Ectodermal cell (in vitro differentiated cells): ENCODE data around the gene TSACC.
"Not testable (repeated sequence)": the region's sequence is repeated elsewhere in the genome, so short reads cannot be mapped to it uniquely, and the experiment has no call there.

Experiments
- H3K27ac ChIP-seq: 2 replicates; pipeline ENCODE4 v1.7.0; 2013; ENCODE audit warnings: mild to moderate bottlenecking, low read depth, low read length; ENCODE audit not compliant: insufficient read depth, poor library complexity, severe bottlenecking
- H3K27me3 ChIP-seq: 2 replicates; pipeline ENCODE4 v1.7.0; 2013; ENCODE audit warnings: mild to moderate bottlenecking, low read length; ENCODE audit not compliant: insufficient read depth, control insufficient read depth, poor library complexity, severe bottlenecking
- H3K36me3 ChIP-seq: one replicate; pipeline ENCODE4 v1.7.0; 2013; ENCODE audit warnings: low read length; ENCODE audit not compliant: control insufficient read depth, insufficient read depth
- H3K4me1 ChIP-seq: one replicate; pipeline ENCODE4 v1.7.0; 2013; ENCODE audit warnings: low read length; ENCODE audit not compliant: control insufficient read depth, insufficient read depth
- H3K4me3 ChIP-seq: 2 replicates; pipeline ENCODE4 v1.7.0; 2013; ENCODE audit warnings: low read depth, low read length, control low read depth; ENCODE audit not compliant: insufficient read depth
- H3K9me3 ChIP-seq: 2 replicates; pipeline ENCODE4 v1.7.0; 2013; ENCODE audit warnings: mild to moderate bottlenecking, low read length, moderate library complexity; ENCODE audit not compliant: control insufficient read depth
- WGBS, 2 experiments: methylation state at CpG; one replicate each; pipeline ENCODE4 v1.1.7; 2013; ENCODE audit warnings: missing lambda C conversion rate in 2 of 2; 5-methylcytosine and 5-hydroxymethylcytosine counted together

The TSACC gene

GRCh38 chr1:156308078-156308477 lies 30.2 kb upstream of the TSACC start:
- no peaks in the 10 kb centered on the region for H3K4me1 ChIP-seq
- no peak overlapping the region for H3K4me3 ChIP-seq
- H3K9me3 ChIP-seq = no peaks in the 10 kb centered on the region
- peaks cover 50% of the 10 kb centered on the region for H3K36me3 ChIP-seq
- no peak overlapping the region for H3K27ac ChIP-seq
- no peaks in the 10 kb centered on the region for H3K27me3 ChIP-seq

DNA sequence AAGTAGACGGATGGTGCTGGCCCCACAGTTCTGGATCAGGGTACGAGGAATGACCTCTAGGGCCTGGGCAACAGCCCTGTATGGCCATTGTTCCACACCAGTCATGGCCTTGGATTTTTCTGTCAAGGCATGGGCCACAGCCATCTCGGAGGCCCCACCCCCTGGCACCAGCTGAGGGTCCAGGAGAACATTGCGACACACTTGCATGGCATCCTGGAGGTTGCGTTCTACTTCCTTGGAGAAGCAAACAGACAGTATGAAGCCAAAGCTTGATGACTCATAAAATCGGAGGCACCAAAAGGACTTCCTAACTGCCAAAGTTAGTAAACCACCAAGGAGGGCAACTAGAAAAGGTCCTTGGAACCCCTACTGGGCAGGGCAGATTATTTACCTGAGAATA lies 27.4 kb upstream of the TSACC start:
- H3K27me3 ChIP-seq = no peaks in the 10 kb centered on the region
- no peak overlapping the region for H3K27ac ChIP-seq
- H3K36me3 ChIP-seq = peaks cover 65% of the 10 kb centered on the region
- 94 to 96% methylated on average over 6 of the region's 6 CpGs for WGBS, 2 experiments
- no peak overlapping the region for H3K4me3 ChIP-seq
- no peaks in the 10 kb centered on the region for H3K4me1 ChIP-seq
- no peaks in the 10 kb centered on the region for H3K9me3 ChIP-seq

GRCh38 chr1:156316909-156317308 lies 21.4 kb upstream of the TSACC start:
- H3K4me3 ChIP-seq = no peak overlapping the region
- H3K27ac ChIP-seq = no peak overlapping the region
- H3K36me3 ChIP-seq = peaks cover 80% of the 10 kb centered on the region
- H3K4me1 ChIP-seq = no peaks in the 10 kb centered on the region
- no peaks in the 10 kb centered on the region for H3K9me3 ChIP-seq
- no peaks in the 10 kb centered on the region for H3K27me3 ChIP-seq
- 94% methylated on average over 7 of the region's 7 CpGs for WGBS, 2 experiments

DNA sequence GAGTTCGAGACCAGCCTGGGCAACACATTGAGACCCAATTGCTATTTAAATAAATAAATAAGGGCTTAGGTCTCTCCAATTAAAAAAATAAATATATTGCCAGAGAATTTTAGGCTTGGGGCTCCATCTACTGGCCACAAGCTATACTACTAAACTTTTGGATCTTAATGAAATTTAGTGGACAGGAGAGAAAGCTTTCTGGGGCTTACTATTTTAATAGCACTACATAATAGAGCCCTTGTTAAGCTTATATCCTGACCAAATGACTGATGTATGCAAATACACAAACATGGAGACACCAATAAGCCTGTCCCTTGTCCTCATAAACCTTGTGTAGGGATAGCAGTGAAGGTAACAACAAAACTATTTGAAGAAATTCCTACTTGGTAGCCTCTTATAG lies 18.7 kb upstream of the TSACC start:
- no peak overlapping the region for H3K4me3 ChIP-seq
- H3K36me3 ChIP-seq = peaks cover 83% of the 10 kb centered on the region
- no peaks in the 10 kb centered on the region for H3K4me1 ChIP-seq
- WGBS, 2 experiments = 100% methylated on average over 1 of the region's 1 CpG; no CpG with 5 or more reads in 1 of the 2 experiments
- H3K27me3 ChIP-seq = no peaks in the 10 kb centered on the region
- H3K27ac ChIP-seq = no peak overlapping the region
- H3K9me3 ChIP-seq = no peaks in the 10 kb centered on the region

DNA sequence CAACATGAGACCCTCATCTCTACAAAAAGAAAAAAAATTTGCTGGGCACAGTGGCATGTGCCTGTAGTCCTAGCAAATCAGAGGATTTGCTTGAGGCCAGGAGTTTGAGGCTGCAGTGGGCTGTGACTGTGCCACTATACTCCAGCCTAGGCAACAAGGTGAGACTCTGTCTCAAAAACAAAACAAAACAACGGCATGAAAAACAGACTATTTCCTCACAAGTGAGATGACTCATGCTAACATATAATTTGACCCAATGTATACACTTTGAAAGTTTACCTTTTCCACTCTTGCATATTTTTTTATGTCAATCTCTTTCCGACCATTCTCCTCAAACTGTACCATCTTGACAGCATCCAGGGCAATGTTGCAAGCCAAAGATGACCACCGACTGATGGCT lies 17.8 kb upstream of the TSACC start:
- H3K4me1 ChIP-seq = no peaks in the 10 kb centered on the region
- no peak overlapping the region for H3K27ac ChIP-seq
- peaks cover 86% of the 10 kb centered on the region for H3K36me3 ChIP-seq
- H3K9me3 ChIP-seq = no peaks in the 10 kb centered on the region
- no peak overlapping the region for H3K4me3 ChIP-seq
- H3K27me3 ChIP-seq = no peaks in the 10 kb centered on the region
- 94 to 95% methylated on average over 3 of the region's 3 CpGs for WGBS, 2 experiments

- H3K27ac ChIP-seq, H3K9me3 ChIP-seq, H3K4me1 ChIP-seq, H3K27me3 ChIP-seq, H3K4me3 ChIP-seq: not testable (repeated sequence)
- peaks cover 62% of the 10 kb centered on the region for H3K36me3 ChIP-seq
- 96 to 97% methylated on average over 8 to 9 of the region's 9 CpGs for WGBS, 2 experiments
Measured at GRCh38 chr1:156323179-156323578, 15.1 kb upstream of the TSACC start.

DNA sequence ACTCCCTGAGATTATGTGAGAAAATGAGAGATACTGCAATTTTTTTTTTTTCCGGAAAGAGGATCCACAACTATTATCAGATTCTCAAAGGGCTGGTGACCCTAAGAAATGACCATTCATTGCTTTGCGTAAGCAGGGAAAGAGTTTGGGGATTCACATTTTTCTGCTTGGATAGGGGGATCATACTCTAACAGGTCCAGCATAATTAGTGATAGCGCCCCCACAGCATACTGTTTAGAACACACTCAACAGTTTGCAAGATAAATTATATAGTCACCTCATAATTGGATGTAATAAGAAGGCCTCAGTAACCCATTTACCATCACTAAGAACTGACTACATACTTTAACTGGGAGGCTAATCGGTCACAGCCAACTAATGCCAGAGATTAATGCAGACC lies 2.1 kb upstream of the TSACC start:
- peaks cover 26% of the 10 kb centered on the region for H3K36me3 ChIP-seq
- H3K9me3 ChIP-seq = no peaks in the 10 kb centered on the region
- no peaks in the 10 kb centered on the region for H3K27me3 ChIP-seq
- H3K4me1 ChIP-seq = peaks cover 9% of the 10 kb centered on the region
- peak overlapping the region; percentile 78 for H3K4me3 ChIP-seq
- 85 to 93% methylated on average over 3 to 4 of the region's 4 CpGs for WGBS, 2 experiments
- no peak overlapping the region for H3K27ac ChIP-seq

- no peaks in the 10 kb centered on the region for H3K9me3 ChIP-seq
- WGBS, 2 experiments = 29 to 30% methylated on average over 34 of the region's 34 CpGs
- H3K36me3 ChIP-seq = peaks cover 23% of the 10 kb centered on the region
- no peak overlapping the region for H3K27ac ChIP-seq
- H3K4me1 ChIP-seq = peaks cover 9% of the 10 kb centered on the region
- H3K4me3 ChIP-seq = peak overlapping the region; percentile 78
- H3K27me3 ChIP-seq = no peaks in the 10 kb centered on the region
Measured at GRCh38 chr1:156337052-156337887, 1.1 kb upstream of the TSACC start.

DNA sequence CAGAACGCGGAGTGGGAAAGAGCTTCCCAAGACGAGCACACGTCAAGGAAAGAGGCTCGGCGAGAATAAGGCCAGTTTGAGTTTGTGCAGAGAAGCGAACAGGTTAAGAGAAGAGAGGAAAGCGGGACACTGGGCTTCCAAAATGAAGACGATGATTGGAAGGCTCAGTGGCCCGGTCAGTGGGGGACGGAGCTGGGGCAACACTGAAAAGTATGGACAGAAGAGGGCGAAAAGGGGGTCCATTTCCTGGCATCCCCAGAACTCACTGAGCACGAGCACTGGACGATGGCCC lies 492 bp upstream of the TSACC start:
- Histone ChIP-seq H3K4me1 (peaks cover 9% of the 10 kb centered on the region), H3K27me3 (no peaks in the 10 kb centered on the region), H3K27ac (no peak overlapping the region), H3K36me3 (peaks cover 18% of the 10 kb centered on the region), H3K4me3 (peak overlapping the region; percentile 78), H3K9me3 (no peaks in the 10 kb centered on the region)
- 1% methylated on average over 14 of the region's 14 CpGs for WGBS, 2 experiments

DNA sequence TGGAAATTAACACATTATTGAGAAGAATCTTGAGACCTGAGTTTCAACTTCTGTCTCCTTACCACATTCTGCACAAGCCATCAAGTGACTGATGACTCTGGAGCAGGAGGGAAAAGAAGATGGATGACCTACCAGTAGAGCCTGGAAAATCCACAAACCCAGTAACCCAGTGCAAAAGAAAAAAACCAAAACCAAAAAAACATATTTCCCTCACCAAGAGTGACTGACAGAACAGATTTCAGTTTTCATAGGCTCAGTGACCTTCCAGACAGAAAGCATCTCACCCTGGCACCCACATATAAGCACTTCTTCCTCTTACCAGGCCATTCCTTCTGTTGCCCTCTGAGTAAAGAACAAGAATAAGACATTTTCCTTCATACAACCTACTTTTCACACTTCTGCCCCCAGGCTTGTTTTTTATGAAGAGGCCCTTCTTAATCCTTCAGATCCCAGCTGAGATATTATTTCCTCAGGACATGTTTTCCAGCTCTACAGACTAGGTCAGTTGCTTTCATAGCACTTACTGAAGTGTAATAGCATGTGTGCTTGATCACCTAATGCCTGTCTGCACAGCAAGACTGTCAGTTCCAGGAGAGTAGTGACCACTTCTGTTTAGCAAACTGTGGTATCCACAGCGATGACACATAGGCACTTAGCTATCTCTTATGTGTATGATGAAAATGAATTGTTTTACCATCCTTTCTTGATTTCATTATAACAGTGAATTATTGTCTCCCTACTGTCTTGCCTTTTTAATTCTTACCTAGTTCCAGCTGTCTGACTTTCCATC lies 4.0 kb downstream of the TSACC start:
- Histone ChIP-seq H3K9me3 (no peaks in the 10 kb centered on the region), H3K4me3 (no peak overlapping the region), H3K36me3 (no peaks in the 10 kb centered on the region), H3K4me1 (no peaks in the 10 kb centered on the region), H3K27me3 (peaks cover 3% of the 10 kb centered on the region), H3K27ac (no peak overlapping the region)
- 89% methylated on average over 1 of the region's 1 CpG; no CpG with 5 or more reads in 1 of the 2 experiments for WGBS, 2 experiments
